Fibroblast of lung (primary cell): ENCODE results near the gene POLA1. TPM values are rescaled to one million over a fixed set of nuclear protein-coding genes. Genes with fewer than 3 reads are reported as not detected.

Source experiments
- DNase-seq, 2 donors: peaks; one replicate each; pipeline versions ENCODE4 v3.0.0 to v3.0.0-alpha.2; 2010; ENCODE audit warnings: low read depth in 2 of 2
- H2AFZ ChIP-seq: 2 replicates; pipeline ENCODE4 v1.5.1; 2012; ENCODE audit warnings: low read length, control low read depth, inconsistent platforms
- H3K27ac ChIP-seq: 2 replicates; pipeline ENCODE4 v1.5.1; 2011; ENCODE audit warnings: low read length, control low read depth; ENCODE audit not compliant: insufficient read depth
- H3K27me3 ChIP-seq: 2 replicates; pipeline ENCODE4 v1.5.1; 2011; ENCODE audit warnings: mild to moderate bottlenecking, low read length; ENCODE audit not compliant: control insufficient read depth, insufficient read depth
- H3K36me3 ChIP-seq: 2 replicates; pipeline ENCODE4 v1.5.1; 2011; ENCODE audit warnings: low read length; ENCODE audit not compliant: control insufficient read depth, insufficient read depth
- H3K4me1 ChIP-seq: 2 replicates; pipeline ENCODE4 v1.5.1; 2011; ENCODE audit warnings: low read length; ENCODE audit not compliant: control insufficient read depth, insufficient read depth; ENCODE audit errors: extremely low read depth
- H3K4me2 ChIP-seq: 2 replicates; pipeline ENCODE4 v1.5.1; 2011; ENCODE audit warnings: low read length, control low read depth; ENCODE audit not compliant: insufficient read depth; ENCODE audit errors: extremely low read depth
- H3K4me3 ChIP-seq, 4 experiments: fragments of 200-600 bp in 1 of 4; sonication (generic) in 1 of 4; replicated peaks in 1 of 4; 2 replicates each; pipeline ENCODE4 v1.5.1; 2011 to 2016; ENCODE audit warnings: low read length in 4 of 4, low read depth in 3 of 4, mild to moderate bottlenecking in 3 of 4, control low read depth in 2 of 4, inconsistent platforms in 1 of 4, mixed read lengths in 1 of 4; ENCODE audit not compliant: insufficient read depth in 1 of 4; ENCODE audit errors: control extremely low read depth in 1 of 4
- H3K79me2 ChIP-seq: 2 replicates; pipeline ENCODE4 v1.5.1; 2012; ENCODE audit warnings: mild to moderate bottlenecking, low read length, inconsistent platforms; ENCODE audit not compliant: control insufficient read depth, insufficient read depth
- H3K9ac ChIP-seq: 2 replicates; pipeline ENCODE4 v1.5.1; 2011; ENCODE audit warnings: mild to moderate bottlenecking, low read length, control low read depth; ENCODE audit not compliant: insufficient read depth
- H3K9me3 ChIP-seq: 2 replicates; pipeline ENCODE4 v1.5.1; 2012; ENCODE audit warnings: low read depth, low read length; ENCODE audit not compliant: control insufficient read depth, insufficient read depth
- H4K20me1 ChIP-seq: 2 replicates; pipeline ENCODE4 v1.5.1; 2011; ENCODE audit warnings: low read length; ENCODE audit not compliant: control insufficient read depth, insufficient read depth; ENCODE audit errors: extremely low read depth
- CTCF ChIP-seq, 2 donors: IDR thresholded peaks in 1 of 2; conservative IDR thresholded peaks in 1 of 2; 1 replicate in 1 of 2; 2 replicates in 1 of 2; pipeline ENCODE4 v1.5.1; 2011 to 2012; ENCODE audit warnings: low read length in 2 of 2, control low read depth in 1 of 2, inconsistent platforms in 1 of 2, low read depth in 1 of 2, mild to moderate bottlenecking in 1 of 2
- EZH2 ChIP-seq: IDR thresholded peaks from 2 replicates; pipeline ENCODE4 v1.5.1; 2012; ENCODE audit warnings: low read length, control low read depth, mild to moderate bottlenecking; ENCODE audit errors: missing control alignments
- polyA plus RNA-seq, 2 donors: library from polyadenylated mRNA; depleted of rRNA in 1 of 2; stranded (reverse) in 1 of 2; unstranded in 1 of 2; fragments of >200 nt; gene quantifications; 2 replicates each; pipeline ENCODE4 v1.2.1, GENCODE V29; 2011 to 2012; ENCODE audit warnings: missing spikeins in 1 of 2
- total RNA-seq: library from RNA; depleted of rRNA; stranded (reverse); fragments of >200 nt; gene quantifications from 2 replicates; pipeline ENCODE4 v1.2.1, GENCODE V29; 2014

Gene POLA1
- total and polyA plus RNA-seq, 2 donors (not counting 1 experiment from before 2014, with no cell fraction given), result 1.7 to 9.2 TPM

- TF ChIP-seq EZH2 (no peak), CTCF (conservative IDR thresholded peaks at IDR 0.05 in 1 of 2, IDR thresholded peaks at IDR 0.05 in 1 of 2; ENCODE audit: low read depth in 1 of 2, low read length in 2 of 2) (no peak)
- no peaks in the 10 kb centered on the region for H3K79me2 ChIP-seq
- H3K27ac ChIP-seq, result no peak overlapping the region
- H3K4me2 ChIP-seq, result no peak overlapping the region
- no peaks in the 10 kb centered on the region for H3K36me3 ChIP-seq
- no peak for DNase-seq
- no peak overlapping the region for H3K4me3 ChIP-seq
- no peak overlapping the region for H2AFZ ChIP-seq
- H3K9me3 ChIP-seq, result no peaks in the 10 kb centered on the region
- H4K20me1 ChIP-seq, result no peaks in the 10 kb centered on the region
- H3K27me3 ChIP-seq, result no peaks in the 10 kb centered on the region
- H3K4me1 ChIP-seq, result no peaks in the 10 kb centered on the region
- no peak overlapping the region for H3K9ac ChIP-seq
These were observed 197.0 kb downstream of the POLA1 start for GRCh38 chrX:24890677-24891076.

GRCh38 chrX:24899391-24899790 lies 205.7 kb downstream of the POLA1 start:
- Histone ChIP-seq H3K27ac (no peak overlapping the region), H3K79me2 (no peaks in the 10 kb centered on the region), H3K9me3 (no peaks in the 10 kb centered on the region), H4K20me1 (no peaks in the 10 kb centered on the region), H3K9ac (no peak overlapping the region), H3K27me3 (no peaks in the 10 kb centered on the region), H3K4me3 (no peak overlapping the region), H3K4me1 (no peaks in the 10 kb centered on the region), H3K36me3 (no peaks in the 10 kb centered on the region), H2AFZ (no peak overlapping the region), H3K4me2 (no peak overlapping the region)
- DNase-seq, result peak in 1 of 2 donors; percentile 48
- TF ChIP-seq EZH2 (no peak), CTCF (conservative IDR thresholded peaks at IDR 0.05 in 1 of 2, IDR thresholded peaks at IDR 0.05 in 1 of 2; ENCODE audit: low read depth in 1 of 2, low read length in 2 of 2) (no peak)

- H3K4me2 ChIP-seq, result no peak overlapping the region
- no peaks in the 10 kb centered on the region for H4K20me1 ChIP-seq
- no peaks in the 10 kb centered on the region for H3K36me3 ChIP-seq
- no peak for TF ChIP-seq EZH2
- TF ChIP-seq CTCF (conservative IDR thresholded peaks at IDR 0.05 in 1 of 2, IDR thresholded peaks at IDR 0.05 in 1 of 2; ENCODE audit: low read depth in 1 of 2, low read length in 2 of 2), result no peak
- no peaks in the 10 kb centered on the region for H3K9me3 ChIP-seq
- no peak overlapping the region for H3K27ac ChIP-seq
- no peaks in the 10 kb centered on the region for H3K27me3 ChIP-seq
- H3K4me1 ChIP-seq, result no peaks in the 10 kb centered on the region
- no peak overlapping the region for H3K4me3 ChIP-seq
- H3K79me2 ChIP-seq, result no peaks in the 10 kb centered on the region
- no peak overlapping the region for H2AFZ ChIP-seq
- DNase-seq, result no peak
- H3K9ac ChIP-seq, result no peak overlapping the region
These were observed 206.5 kb downstream of the POLA1 start for GRCh38 chrX:24900234-24900633.
